B cell (primary cell): Measurements from ENCODE around the gene TUBB4B. TPM values are rescaled to one million over a fixed set of nuclear protein-coding genes. Genes with fewer than 3 reads are reported as not detected.

Experiments
- ATAC-seq: fragments of 200-7000 bp; cut with Tn5 transposase; one replicate; pipeline ENCODE4 v1.10.0; 2021; ENCODE audit warnings: low read depth, mild to moderate bottlenecking, moderate number of reproducible peaks, moderate library complexity
- CTCF ChIA-PET: fragments of 350-600 bp; sonication (Branson Sonifier 250); formaldehyde crosslinking; loops from one replicate; lab custom pipeline; 2021; ENCODE audit warnings: antibody characterized with exemption, inconsistent platforms; lab: Charles Lee
- POLR2A ChIA-PET: fragments of 350-600 bp; sonication (Branson Sonifier 250); formaldehyde crosslinking; loops from one replicate; lab custom pipeline; 2021; ENCODE audit warnings: antibody characterized with exemption; lab: Charles Lee
- DNase-seq: peaks from one replicate; pipeline ENCODE4 v3.0.0; 2013
- H2AFZ ChIP-seq: 2 replicates; pipeline ENCODE4 v1.6.1; 2012; ENCODE audit warnings: mild to moderate bottlenecking, low read depth, low read length; ENCODE audit not compliant: insufficient read depth, poor library complexity, severe bottlenecking
- H3K27ac ChIP-seq, 2 donors: 1 replicate in 1 of 2; 2 replicates in 1 of 2; pipeline ENCODE4 v1.5.1; 2012 to 2013; ENCODE audit warnings: low read length in 2 of 2, mild to moderate bottlenecking in 2 of 2, moderate library complexity in 1 of 2
- H3K27me3 ChIP-seq, 4 experiments: fragments of 200-600 bp in 1 of 4; sonication (generic) in 1 of 4; replicated peaks in 1 of 4; 1 replicate in 2 of 4; 2 replicates in 2 of 4; pipeline versions ENCODE4 v1.6.1 to v1.7.0; 2013 to 2016; ENCODE audit warnings: low read length in 3 of 4, mild to moderate bottlenecking in 2 of 4, mixed read lengths in 1 of 4, moderate library complexity in 1 of 4; ENCODE audit not compliant: insufficient read depth in 4 of 4, control insufficient read depth in 3 of 4; ENCODE audit errors: control extremely low read depth in 1 of 4
- H3K36me3 ChIP-seq, 2 experiments: replicated peaks in 1 of 2; 1 replicate in 1 of 2; 2 replicates in 1 of 2; pipeline versions ENCODE4 v1.6.1 to v1.7.1; 2013; ENCODE audit warnings: low read length in 1 of 2; ENCODE audit not compliant: insufficient read depth in 2 of 2, control insufficient read depth in 1 of 2; ENCODE audit errors: control extremely low read depth in 1 of 2, extremely low read depth in 1 of 2
- H3K4me1 ChIP-seq, 2 donors: fragments of 200-600 bp in 1 of 2; sonication (generic) in 1 of 2; 1 replicate in 1 of 2; 2 replicates in 1 of 2; pipeline versions ENCODE4 v1.5.1 to v1.6.1; 2013 to 2017; ENCODE audit warnings: low read length in 2 of 2; ENCODE audit not compliant: control insufficient read depth in 2 of 2, insufficient read depth in 2 of 2
- H3K4me2 ChIP-seq: replicated peaks from 2 replicates; pipeline ENCODE3; 2012; ENCODE audit warnings: mild to moderate bottlenecking, low read depth, low read length; ENCODE audit not compliant: poor library complexity, severe bottlenecking
- H3K4me3 ChIP-seq, 5 experiments: fragments of 200-600 bp in 1 of 5; sonication (generic) in 1 of 5; 1 replicate in 3 of 5; 2 replicates in 2 of 5; pipeline versions ENCODE4 v1.5.1 to v1.7.0; 2011 to 2016; ENCODE audit warnings: low read length in 4 of 5, mild to moderate bottlenecking in 4 of 5, low read depth in 2 of 5, control low read depth in 1 of 5, moderate library complexity in 1 of 5; ENCODE audit not compliant: insufficient read depth in 1 of 5; ENCODE audit errors: control extremely low read depth in 1 of 5, extremely low read depth in 1 of 5
- H3K79me2 ChIP-seq: fragments of 200-600 bp; sonication (generic); one replicate; pipeline ENCODE4 v1.6.0; 2016; ENCODE audit warnings: low read length; ENCODE audit not compliant: control insufficient read depth, insufficient read depth
- H3K9ac ChIP-seq: fragments of 200-600 bp; sonication (generic); 2 replicates; pipeline ENCODE4 v1.6.1; 2017; ENCODE audit warnings: mild to moderate bottlenecking, low read length, moderate library complexity
- H3K9me3 ChIP-seq, 3 donors: one replicate each; pipeline versions ENCODE4 v1.6.1 to v1.7.1; 2013; ENCODE audit warnings: low read length in 2 of 3; ENCODE audit not compliant: control insufficient read depth in 2 of 3, insufficient read depth in 1 of 3; ENCODE audit errors: control extremely low read depth in 1 of 3
- H4K20me1 ChIP-seq: 2 replicates; pipeline ENCODE4 v1.6.0; 2012; ENCODE audit warnings: mild to moderate bottlenecking, low read length; ENCODE audit not compliant: insufficient read depth, control insufficient read depth, poor library complexity, severe bottlenecking
- H3K27ac Mint-ChIP-seq: one replicate; pipeline ENCODE4 v1.8.0; 2021; ENCODE audit warnings: mixed read lengths
- H3K27me3 Mint-ChIP-seq: one replicate; pipeline ENCODE4 v1.8.0; 2021; ENCODE audit warnings: mixed read lengths
- H3K4me1 Mint-ChIP-seq: one replicate; pipeline ENCODE4 v1.8.0; 2021; ENCODE audit warnings: mixed read lengths
- H3K4me3 Mint-ChIP-seq: one replicate; pipeline ENCODE4 v1.8.0; 2021; ENCODE audit warnings: mixed read lengths
- H3K9me3 Mint-ChIP-seq: one replicate; pipeline ENCODE4 v1.8.0; 2022; ENCODE audit warnings: mixed read lengths; ENCODE audit not compliant: insufficient read depth
- EZH2 ChIP-seq: IDR thresholded peaks from 2 replicates; pipeline ENCODE4 v1.6.1; 2012; ENCODE audit warnings: borderline replicate concordance, low read depth, mild to moderate bottlenecking, moderate library complexity, low read length; ENCODE audit not compliant: insufficient read depth, poor library complexity, severe bottlenecking
- WGBS: methylation state at CpG from one replicate; pipeline ENCODE4 v1.1.5; 2013; ENCODE audit warnings: missing lambda C conversion rate; ENCODE audit not compliant: insufficient coverage; 5-methylcytosine and 5-hydroxymethylcytosine counted together
- intact Hi-C: fragments of 100-400 bp; cut with micrococcal nuclease; formaldehyde crosslinking; loops from one replicate; pipeline ENCODE4 v1.10.0; 2022
- polyA plus RNA-seq: library from polyadenylated mRNA; depleted of rRNA; stranded (reverse); fragments of >200 nt; gene quantifications from 2 replicates; pipeline ENCODE4 v1.2.3, GENCODE V29; 2012
- total RNA-seq, 2 donors: library from RNA; stranded (reverse); fragments of 120-200 nt in 1 of 2; gene quantifications; 1 replicate in 1 of 2; 2 replicates in 1 of 2; pipeline versions ENCODE4 v1.2.3 to v1.2.4, GENCODE V29; 2013 to 2022
- TF ChIP-seq, protein P1 (sequence below): fragments of 200-600 bp; IDR thresholded peaks from one replicate; pipeline ENCODE4 v1.8.0; 2022; ENCODE audit warnings: antibody characterized with exemption, mild to moderate bottlenecking

TUBB4B gene
- total and polyA plus RNA-seq, 2 donors (not counting 1 experiment from before 2014, with no cell fraction given) = 110 to 261 TPM

- intact Hi-C loops = no loop called here
- Histone ChIP-seq H3K4me2 (no peak overlapping the region), H3K4me1 (peaks cover 8 to 9% of the 10 kb centered on the region in 2 donors), H3K36me3 (peaks cover 0 to 8% of the 10 kb centered on the region in 2 experiments), H3K9me3 (no peaks in the 10 kb centered on the region), H3K4me3 (no peak overlapping the region), H2AFZ (no peak overlapping the region), H4K20me1 (peaks cover 42% of the 10 kb centered on the region), H3K9ac (no peak overlapping the region), H3K27ac (no peak overlapping the region), H3K27me3 (peaks cover 0 to 6% (median 0%) of the 10 kb centered on the region in 4 experiments), H3K79me2 (peaks cover 82% of the 10 kb centered on the region)
- no peak for DNase-seq
- CTCF ChIA-PET = no interaction called here
- no peaks in the 10 kb centered on the region for H3K27me3 Mint-ChIP-seq
- no peak overlapping the region for H3K4me3 Mint-ChIP-seq
- no peak for ATAC-seq
- TF ChIP-seq, protein P1, sequence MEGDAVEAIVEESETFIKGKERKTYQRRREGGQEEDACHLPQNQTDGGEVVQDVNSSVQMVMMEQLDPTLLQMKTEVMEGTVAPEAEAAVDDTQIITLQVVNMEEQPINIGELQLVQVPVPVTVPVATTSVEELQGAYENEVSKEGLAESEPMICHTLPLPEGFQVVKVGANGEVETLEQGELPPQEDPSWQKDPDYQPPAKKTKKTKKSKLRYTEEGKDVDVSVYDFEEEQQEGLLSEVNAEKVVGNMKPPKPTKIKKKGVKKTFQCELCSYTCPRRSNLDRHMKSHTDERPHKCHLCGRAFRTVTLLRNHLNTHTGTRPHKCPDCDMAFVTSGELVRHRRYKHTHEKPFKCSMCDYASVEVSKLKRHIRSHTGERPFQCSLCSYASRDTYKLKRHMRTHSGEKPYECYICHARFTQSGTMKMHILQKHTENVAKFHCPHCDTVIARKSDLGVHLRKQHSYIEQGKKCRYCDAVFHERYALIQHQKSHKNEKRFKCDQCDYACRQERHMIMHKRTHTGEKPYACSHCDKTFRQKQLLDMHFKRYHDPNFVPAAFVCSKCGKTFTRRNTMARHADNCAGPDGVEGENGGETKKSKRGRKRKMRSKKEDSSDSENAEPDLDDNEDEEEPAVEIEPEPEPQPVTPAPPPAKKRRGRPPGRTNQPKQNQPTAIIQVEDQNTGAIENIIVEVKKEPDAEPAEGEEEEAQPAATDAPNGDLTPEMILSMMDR = no peak
- no peak for TF ChIP-seq EZH2
- WGBS = 95% methylated on average over 21 of the region's 21 CpGs
- peaks cover 6% of the 10 kb centered on the region for H3K4me1 Mint-ChIP-seq
- POLR2A ChIA-PET = interaction anchor here (0.7 kb wide), 1 partner anchor 12 kb away, joined by 3 read pairs; no protein-coding TSS in a partner anchor
- no peak overlapping the region for H3K27ac Mint-ChIP-seq
- H3K9me3 Mint-ChIP-seq = no peaks in the 10 kb centered on the region
Measured at GRCh38 chr9:137195525-137196220, 45.4 kb upstream of the TUBB4B start.
